PC-9 (cell line): ENCODE measurements around the gene CBR1. TPM values are rescaled to one million over a fixed set of nuclear protein-coding genes. Genes with fewer than 3 reads are reported as not detected.

Source experiments
- BruUV-seq: library from RNA; stranded (reverse); fragments of 400-500 nt; replicated peaks from 2 replicates; lab custom pipeline; 2021; lab: Mats Ljungman, UMichigan
- CTCF ChIA-PET: fragments of 300-600 bp; sonication (Branson Sonifier 250); formaldehyde crosslinking; loops from one replicate; lab custom pipeline; 2022; ENCODE audit warnings: antibody characterized with exemption; lab: Charles Lee
- POLR2A ChIA-PET: fragments of 300-600 bp; sonication (Branson Sonifier 250); formaldehyde crosslinking; loops from one replicate; lab custom pipeline; 2022; ENCODE audit warnings: antibody characterized with exemption; ENCODE audit not compliant: unreplicated experiment; lab: Charles Lee
- DNase-seq, 2 experiments: peaks; one replicate each; pipeline versions ENCODE4 v3.0.0 to v3.0.0-alpha.2; 2015 to 2022; ENCODE audit warnings: mixed read lengths in 1 of 2
- H2AFZ ChIP-seq: fragments of 200-600 bp; sonication (generic); 2 replicates; pipeline ENCODE4 v1.8.1; 2017; ENCODE audit warnings: antibody characterized with exemption
- H3F3A ChIP-seq: fragments of 200-600 bp; sonication (generic); 2 replicates; pipeline ENCODE4 v1.8.1; 2017; ENCODE audit warnings: antibody characterized with exemption, mild to moderate bottlenecking, low read depth; ENCODE audit not compliant: insufficient read depth
- H3K27ac ChIP-seq: fragments of 200-600 bp; sonication (generic); 2 replicates; pipeline ENCODE4 v1.6.1; 2016; ENCODE audit warnings: mixed run types
- H3K27me3 ChIP-seq: fragments of 200-600 bp; sonication (generic); 2 replicates; pipeline ENCODE4 v1.6.1; 2016; ENCODE audit warnings: low read depth, mixed run types; ENCODE audit not compliant: insufficient read depth
- H3K36me3 ChIP-seq: fragments of 200-600 bp; sonication (generic); 2 replicates; pipeline ENCODE4 v1.6.1; 2016; ENCODE audit warnings: low read depth, mixed run types
- H3K4me1 ChIP-seq: fragments of 200-600 bp; sonication (generic); replicated peaks from 2 replicates; pipeline ENCODE4 v1.6.1; 2016; ENCODE audit warnings: mixed run types; ENCODE audit not compliant: insufficient read depth
- H3K4me2 ChIP-seq: fragments of 200-600 bp; sonication (generic); 2 replicates; pipeline ENCODE4 v1.6.1; 2017; ENCODE audit warnings: mixed run types
- H3K4me3 ChIP-seq: fragments of 200-600 bp; sonication (generic); 2 replicates; pipeline ENCODE4 v1.6.1; 2016; ENCODE audit warnings: mixed run types
- H3K79me2 ChIP-seq: fragments of 200-600 bp; sonication (generic); 2 replicates; pipeline ENCODE4 v1.6.1; 2017; ENCODE audit warnings: low read depth, mixed run types
- H3K9me2 ChIP-seq: fragments of 200-600 bp; sonication (generic); 2 replicates; pipeline ENCODE4 v1.8.1; 2017; ENCODE audit warnings: mild to moderate bottlenecking; ENCODE audit not compliant: insufficient read depth
- H3K9me3 ChIP-seq: fragments of 200-600 bp; sonication (generic); 2 replicates; pipeline ENCODE4 v1.8.1; 2016; ENCODE audit warnings: low read depth; ENCODE audit not compliant: insufficient read depth
- H4K20me1 ChIP-seq: fragments of 200-600 bp; sonication (generic); 2 replicates; pipeline ENCODE4 v1.8.1; 2017; ENCODE audit not compliant: insufficient read depth
- CTCF ChIP-seq: fragments of 200-600 bp; sonication (generic); conservative IDR thresholded peaks from 2 replicates; pipeline ENCODE4 v1.6.1; 2017; ENCODE audit warnings: mixed run types, antibody characterized with exemption, mild to moderate bottlenecking, moderate library complexity
- EZH2 ChIP-seq: fragments of 200-600 bp; sonication (generic); IDR thresholded peaks from 2 replicates; pipeline ENCODE4 v1.8.0; 2017; ENCODE audit warnings: antibody characterized with exemption, low read depth
- intact Hi-C: fragments of 100-400 bp; cut with micrococcal nuclease; formaldehyde crosslinking; loops from one replicate; pipeline ENCODE4 v1.10.0; 2022; ENCODE audit not compliant: unreplicated experiment
- total RNA-seq: library from RNA; stranded (reverse); gene quantifications from 2 replicates; pipeline ENCODE4 v1.2.3, GENCODE V29; 2021

Gene CBR1
- total RNA-seq, 1 experiment from 2014 or later, result 80.2 TPM

GRCh38 chr21:36022427-36023091, 47.3 kb upstream of the CBR1 start:
- TF ChIP-seq CTCF (no peak), EZH2 (no peak)
- BruUV-seq, result no TSS peak
- Histone ChIP-seq H3K4me2 (no peak overlapping the region), H2AFZ (no peak overlapping the region), H3K9me2 (no peaks in the 10 kb centered on the region), H4K20me1 (no peaks in the 10 kb centered on the region), H3K27ac (no peak overlapping the region), H3K27me3 (no peaks in the 10 kb centered on the region), H3F3A (no peaks in the 10 kb centered on the region), H3K79me2 (no peaks in the 10 kb centered on the region), H3K4me1 (no peaks in the 10 kb centered on the region), H3K9me3 (no peaks in the 10 kb centered on the region; the same call in 1 of the 2 replicates), H3K4me3 (no peak overlapping the region), H3K36me3 (no peaks in the 10 kb centered on the region)
- DNase-seq, result no peak
- intact Hi-C loops, result loop anchor here (10.0 kb wide), 1 partner anchor 78 kb away; no protein-coding TSS in a partner anchor
- ChIA-PET POLR2A (no interaction called here), CTCF (interaction anchor here (0.5 to 0.7 kb wide), 2 partner anchors 982 to 1655 kb away, joined by 4 to 10 read pairs; no protein-coding TSS in a partner anchor)

- Histone ChIP-seq H3K27me3 (no peaks in the 10 kb centered on the region), H3K9me2 (no peaks in the 10 kb centered on the region), H3K4me1 (no peaks in the 10 kb centered on the region), H4K20me1 (no peaks in the 10 kb centered on the region), H3F3A (no peaks in the 10 kb centered on the region), H3K36me3 (no peaks in the 10 kb centered on the region), H3K4me2 (no peak overlapping the region), H3K27ac (no peak overlapping the region), H3K9me3 (no peaks in the 10 kb centered on the region; the same call in 1 of the 2 replicates), H3K79me2 (no peaks in the 10 kb centered on the region), H2AFZ (no peak overlapping the region), H3K4me3 (no peak overlapping the region)
- TF ChIP-seq CTCF (no peak), EZH2 (no peak)
- no TSS peak for BruUV-seq
- POLR2A ChIA-PET, result no interaction called here
- DNase-seq, result no peak
- intact Hi-C loops, result loop anchor here (10.0 kb wide), 1 partner anchor 78 kb away; no protein-coding TSS in a partner anchor
- CTCF ChIA-PET, result interaction anchor here (0.5 to 0.7 kb wide), 2 partner anchors 982 to 1656 kb away, joined by 4 to 10 read pairs; no protein-coding TSS in a partner anchor
These were observed 46.7 kb upstream of the CBR1 start for GRCh38 chr21:36023092-36023480.

GRCh38 chr21:36024782-36025181, 45.0 kb upstream of the CBR1 start:
- TF ChIP-seq CTCF (no peak), EZH2 (no peak)
- no peaks in the 10 kb centered on the region for H3K36me3 ChIP-seq
- no peaks in the 10 kb centered on the region for H3K9me2 ChIP-seq

More at GRCh38 chr21:36024782-36025181, 45.0 kb upstream of the CBR1 start:
- Histone ChIP-seq H3K4me3 (no peak overlapping the region), H3K9me3 (no peaks in the 10 kb centered on the region; the same call in 1 of the 2 replicates), H2AFZ (no peak overlapping the region), H3K79me2 (no peaks in the 10 kb centered on the region), H3F3A (no peaks in the 10 kb centered on the region), H3K4me2 (no peak overlapping the region), H3K27ac (no peak overlapping the region), H3K27me3 (no peaks in the 10 kb centered on the region), H4K20me1 (no peaks in the 10 kb centered on the region), H3K4me1 (no peaks in the 10 kb centered on the region)
- no peak for DNase-seq
- ChIA-PET POLR2A (no interaction called here), CTCF (no interaction called here)
- no TSS peak for BruUV-seq
- intact Hi-C loops, result loop anchor here (5.0 to 10.0 kb wide), 3 partner anchors 80 to 1132 kb away; no protein-coding TSS in a partner anchor
